Activated CD8-positive, alpha-beta memory T cell treated with anti-CD3 and anti-CD28 coated beads, Interleukin-2, amount 50 U/mL, for 24 hours (primary cell): ENCODE results near the gene PSMB3.

Experiments used
- DNase-seq: peaks from one replicate; pipeline ENCODE4 v3.0.0-alpha.2; 2020; ENCODE audit errors: extremely low read depth

PSMB3 gene

GRCh38 chr17:38733982-38734973 lies 18.3 kb upstream of the PSMB3 start:
- no peak for DNase-seq

- no peak for DNase-seq
Measured at GRCh38 chr17:38735161-38735997, 17.2 kb upstream of the PSMB3 start.

- no peak for DNase-seq
Measured at GRCh38 chr17:38738007-38738662, 14.4 kb upstream of the PSMB3 start.

GRCh38 chr17:38738686-38739085 lies 13.9 kb upstream of the PSMB3 start:
- no peak for DNase-seq

GRCh38 chr17:38739305-38739704 lies 13.2 kb upstream of the PSMB3 start:
- DNase-seq, result no peak

- no peak for DNase-seq
Measured at GRCh38 chr17:38740044-38740443, 12.5 kb upstream of the PSMB3 start.

GRCh38 chr17:38740806-38741205 lies 11.7 kb upstream of the PSMB3 start:
- DNase-seq, result no peak

GRCh38 chr17:38741461-38741860 lies 11.1 kb upstream of the PSMB3 start:
- no peak for DNase-seq

GRCh38 chr17:38741921-38742410 lies 10.6 kb upstream of the PSMB3 start:
- no peak for DNase-seq

- no peak for DNase-seq
Measured at GRCh38 chr17:38742411-38743308, 9.9 kb upstream of the PSMB3 start.

- DNase-seq, result no peak
Measured at GRCh38 chr17:38743556-38744171, 8.9 kb upstream of the PSMB3 start.

GRCh38 chr17:38745545-38745944 lies 7.0 kb upstream of the PSMB3 start:
- no peak for DNase-seq

GRCh38 chr17:38746004-38746848 lies 6.3 kb upstream of the PSMB3 start:
- no peak for DNase-seq

GRCh38 chr17:38746849-38747462 lies 5.6 kb upstream of the PSMB3 start:
- DNase-seq, result no peak

GRCh38 chr17:38747463-38748148 lies 4.9 kb upstream of the PSMB3 start:
- DNase-seq, result no peak

- DNase-seq, result no peak
Measured at GRCh38 chr17:38748149-38748891, 4.2 kb upstream of the PSMB3 start, which contains the start of gene PCGF2. TSS of gene PCGF2 (minus strand) at chr17:38748336. CDS start at chr17:38740402, 7,934 bp downstream.

GRCh38 chr17:38748892-38749222 lies 3.7 kb upstream of the PSMB3 start:
- DNase-seq, result no peak
